Common myeloid progenitor, CD34-positive (primary cell): ENCODE measurements around the gene WDPCP.
A peak's percentile ranks its signal among the peaks of the same experiment; 100 is the strongest.

Experiments
- CTCF ChIA-PET: fragments of 350-600 bp; sonication (Branson Sonifier 250); formaldehyde crosslinking; loops from one replicate; lab custom pipeline; 2021; ENCODE audit warnings: antibody characterized with exemption; lab: Charles Lee
- POLR2A ChIA-PET: fragments of 350-600 bp; sonication (Branson Sonifier 250); formaldehyde crosslinking; loops from one replicate; lab custom pipeline; 2021; ENCODE audit warnings: antibody characterized with exemption; lab: Charles Lee
- DNase-seq, 3 donors: peaks; one replicate each; pipeline versions ENCODE4 v3.0.0 to v3.0.0-alpha.2; 2013
- H3K27ac ChIP-seq, 2 experiments: 1 replicate in 1 of 2; 2 replicates in 1 of 2; pipeline ENCODE4 v1.7.0; 2013; ENCODE audit warnings: inconsistent platforms in 2 of 2, low read length in 2 of 2, mild to moderate bottlenecking in 2 of 2, low read depth in 1 of 2, moderate library complexity in 1 of 2; ENCODE audit not compliant: severe bottlenecking in 2 of 2, insufficient read depth in 1 of 2, poor library complexity in 1 of 2
- H3K27me3 ChIP-seq, 5 experiments: replicated peaks in 2 of 5; 1 replicate in 3 of 5; 2 replicates in 2 of 5; pipeline versions ENCODE4 v1.6.1 to v1.7.0; 2013; ENCODE audit warnings: low read length in 4 of 5, mild to moderate bottlenecking in 2 of 5, moderate library complexity in 2 of 5, inconsistent platforms in 1 of 5; ENCODE audit not compliant: insufficient read depth in 5 of 5, control insufficient read depth in 4 of 5
- H3K36me3 ChIP-seq, 4 experiments: 1 replicate in 2 of 4; 2 replicates in 2 of 4; pipeline versions ENCODE4 v1.6.1 to v1.7.0; 2013; ENCODE audit warnings: low read length in 3 of 4, control low read depth in 1 of 4, mild to moderate bottlenecking in 1 of 4; ENCODE audit not compliant: control insufficient read depth in 4 of 4, insufficient read depth in 4 of 4
- H3K4me1 ChIP-seq, 4 experiments: 1 replicate in 3 of 4; 2 replicates in 1 of 4; pipeline versions ENCODE4 v1.6.1 to v1.7.1; 2013; ENCODE audit warnings: low read length in 3 of 4, mild to moderate bottlenecking in 3 of 4, control low read depth in 1 of 4, inconsistent platforms in 1 of 4, moderate library complexity in 1 of 4; ENCODE audit not compliant: control insufficient read depth in 4 of 4, insufficient read depth in 4 of 4; ENCODE audit errors: control extremely low read depth in 1 of 4
- H3K4me3 ChIP-seq, 7 experiments: 1 replicate in 4 of 7; 2 replicates in 3 of 7; pipeline versions ENCODE4 v1.5.1 to v1.7.0; 2013; ENCODE audit warnings: mild to moderate bottlenecking in 7 of 7, low read length in 6 of 7, moderate library complexity in 6 of 7, inconsistent platforms in 2 of 7, low read depth in 2 of 7, control low read depth in 1 of 7; ENCODE audit not compliant: insufficient read depth in 4 of 7, control insufficient read depth in 1 of 7; ENCODE audit errors: extremely low read depth in 1 of 7
- H3K9me3 ChIP-seq, 5 experiments: 1 replicate in 4 of 5; 2 replicates in 1 of 5; pipeline versions ENCODE4 v1.6.1 to v1.7.1; 2013; ENCODE audit warnings: low read length in 4 of 5, mild to moderate bottlenecking in 2 of 5, inconsistent platforms in 1 of 5, low read depth in 1 of 5, moderate library complexity in 1 of 5; ENCODE audit not compliant: control insufficient read depth in 4 of 5, insufficient read depth in 2 of 5; ENCODE audit errors: control extremely low read depth in 1 of 5
- whole genome bisulfite sequencing: methylation state at CpG from one replicate; pipeline ENCODE4 v1.1.5; 2013; ENCODE audit not compliant: insufficient coverage; 5-methylcytosine and 5-hydroxymethylcytosine counted together

The WDPCP gene

GRCh38 chr2:63257473-63257872 is 330.8 kb downstream of the WDPCP start:
- Histone ChIP-seq H3K27me3 (no peaks in the 10 kb centered on the region), H3K36me3 (peaks cover 0 to 3% (median under 1%) of the 10 kb centered on the region in 4 experiments), H3K27ac (no peak overlapping the region), H3K4me1 (no peaks in the 10 kb centered on the region), H3K4me3 (no peak overlapping the region), H3K9me3 (peaks cover 0 to 4% (median 0%) of the 10 kb centered on the region in 5 experiments)
- peak; percentile 46 to 82 (median 72) for DNase-seq
- ChIA-PET POLR2A (no interaction called here), CTCF (no interaction called here)
- 40% methylated on average over 1 of the region's 2 CpGs for WGBS

DNA sequence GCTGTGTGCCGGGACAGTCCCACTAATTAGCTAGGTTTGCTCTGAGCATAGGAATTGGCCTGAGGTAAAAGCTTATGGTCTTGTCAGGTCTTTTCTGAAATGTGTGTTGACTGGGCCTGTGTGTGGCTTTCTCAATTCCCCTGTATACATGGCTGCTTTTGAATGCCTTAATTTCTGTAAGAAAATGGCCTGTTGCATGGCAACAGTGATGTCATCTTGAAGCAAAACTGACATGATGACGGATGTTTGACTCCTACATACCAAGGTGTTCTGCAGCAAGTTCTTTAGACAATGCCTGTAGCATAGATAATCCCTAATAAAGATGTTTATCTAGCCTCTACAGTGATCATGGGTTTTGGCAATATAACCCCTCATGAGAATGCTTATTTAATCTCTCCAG is 339.1 kb downstream of the WDPCP start:
- DNase-seq, result no peak
- ChIA-PET POLR2A (no interaction called here), CTCF (no interaction called here)
- Histone ChIP-seq H3K4me3 (no peak overlapping the region), H3K36me3 (peaks cover 0 to 6% (median 0%) of the 10 kb centered on the region in 4 experiments), H3K9me3 (peaks cover 0 to 27% (median 4%) of the 10 kb centered on the region in 5 experiments), H3K27me3 (no peaks in the 10 kb centered on the region), H3K27ac (no peak overlapping the region), H3K4me1 (no peaks in the 10 kb centered on the region)
- WGBS, result 100% methylated on average over 1 of the region's 2 CpGs

DNA sequence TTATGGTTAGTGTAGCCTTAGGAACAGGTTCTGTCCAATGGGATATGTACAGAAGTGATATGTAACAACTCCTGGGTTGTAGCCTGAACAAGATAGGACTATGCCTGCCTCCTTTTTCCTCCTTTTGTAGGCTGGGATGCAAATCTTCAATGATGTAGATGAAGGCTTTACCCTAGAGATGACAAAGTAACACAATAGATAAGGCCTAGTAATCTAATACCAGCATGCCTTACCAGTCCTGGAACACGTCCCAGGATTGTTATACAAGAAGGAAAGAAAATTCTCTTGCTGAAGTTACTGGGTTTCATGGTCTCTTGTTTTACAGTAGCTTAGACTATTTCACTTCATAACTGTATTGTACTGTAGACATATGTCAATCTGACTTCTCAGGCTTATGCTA is 345.5 kb downstream of the WDPCP start:
- no peak overlapping the region for H3K27ac ChIP-seq
- H3K4me1 ChIP-seq, result no peaks in the 10 kb centered on the region
- peaks cover 0 to 2% (median 2%) of the 10 kb centered on the region in 5 experiments for H3K9me3 ChIP-seq
- no CpG with 5 or more reads among the region's 1 CpG for WGBS
- no peaks in the 10 kb centered on the region for H3K27me3 ChIP-seq
- no peak for DNase-seq
- ChIA-PET POLR2A (no interaction called here), CTCF (no interaction called here)
- H3K36me3 ChIP-seq, result no peaks in the 10 kb centered on the region
- no peak overlapping the region for H3K4me3 ChIP-seq

GRCh38 chr2:63225964-63226686 is 362.2 kb downstream of the WDPCP start:
- CTCF ChIA-PET, result no interaction called here
- Histone ChIP-seq H3K4me1 (no peaks in the 10 kb centered on the region), H3K27me3 (no peaks in the 10 kb centered on the region), H3K4me3 (no peak overlapping the region), H3K27ac (no peak overlapping the region), H3K36me3 (peaks cover 0 to 2% (median 0%) of the 10 kb centered on the region in 4 experiments), H3K9me3 (peaks cover 0 to 4% (median 0%) of the 10 kb centered on the region in 5 experiments)
- no CpG with 5 or more reads among the region's 1 CpG for WGBS
- no peak for DNase-seq
- POLR2A ChIA-PET, result no interaction called here

DNA sequence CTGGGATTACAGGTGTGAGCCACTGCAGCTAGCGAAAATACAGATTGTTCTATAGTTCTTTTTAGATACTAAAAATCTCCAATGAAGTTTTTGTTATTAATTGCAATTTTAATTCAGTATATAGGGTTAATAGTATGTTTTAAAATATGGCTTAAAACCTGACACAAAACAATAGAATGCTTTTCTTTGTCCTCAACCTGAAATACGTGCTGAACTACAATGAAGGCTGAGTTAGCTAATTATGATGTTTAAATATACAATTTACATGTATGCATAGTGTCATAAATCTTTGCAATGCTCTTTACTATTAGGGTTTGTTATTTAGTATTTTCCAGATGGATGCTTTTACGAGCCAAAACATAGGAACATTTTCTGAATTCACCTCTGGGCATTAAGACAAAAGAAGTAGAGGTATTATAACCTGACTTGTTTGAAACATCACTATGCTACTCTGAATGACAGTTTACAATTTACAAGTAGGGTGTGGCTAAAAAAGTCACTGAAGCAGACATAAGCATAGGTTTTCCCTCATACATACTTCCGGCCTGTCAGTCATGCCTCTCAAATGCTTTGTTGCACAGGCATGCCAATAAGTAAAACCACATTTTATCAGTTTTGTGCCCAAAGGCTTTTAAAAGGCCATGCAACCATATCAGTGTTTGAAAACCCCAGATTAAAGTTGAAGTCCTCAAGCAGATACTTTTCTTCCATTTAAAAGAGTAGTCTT is 369.3 kb downstream of the WDPCP start:
- Histone ChIP-seq H3K4me3 (no peak overlapping the region), H3K27ac (no peak overlapping the region), H3K27me3 (no peaks in the 10 kb centered on the region), H3K36me3 (peaks cover 0 to 2% (median 0%) of the 10 kb centered on the region in 4 experiments), H3K4me1 (no peaks in the 10 kb centered on the region), H3K9me3 (peaks cover 0 to 9% (median 0%) of the 10 kb centered on the region in 5 experiments)
- peak; percentile 1 to 55 (median 19) for DNase-seq
- 90% methylated on average over 1 of the region's 4 CpGs for WGBS
- CTCF ChIA-PET, result no interaction called here
- POLR2A ChIA-PET, result no interaction called here

DNA sequence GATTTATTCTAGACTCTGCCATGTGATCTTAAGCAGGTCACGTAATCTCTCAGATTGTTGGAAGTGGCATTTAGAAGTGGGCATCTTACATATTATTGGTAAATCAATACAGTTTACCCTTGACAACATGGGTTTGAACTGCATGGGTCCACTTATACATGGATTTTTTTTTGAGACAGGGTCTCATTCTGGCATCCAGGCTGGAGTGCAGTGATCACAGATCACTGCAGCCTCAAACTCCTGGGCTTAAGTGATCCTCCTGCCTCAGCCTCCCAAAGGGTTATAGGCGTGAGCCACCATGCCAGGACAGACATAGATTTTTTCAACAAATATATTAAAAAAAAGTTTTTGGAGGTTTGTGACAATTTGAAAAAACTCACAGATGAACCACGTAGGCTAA is 393.0 kb downstream of the WDPCP start:
- Histone ChIP-seq H3K27me3 (no peaks in the 10 kb centered on the region), H3K27ac (no peak overlapping the region), H3K4me3 (no peak overlapping the region), H3K9me3 (peaks cover 0 to 3% (median 0%) of the 10 kb centered on the region in 5 experiments), H3K4me1 (no peaks in the 10 kb centered on the region), H3K36me3 (no peaks in the 10 kb centered on the region)
- DNase-seq, result no peak
- POLR2A ChIA-PET, result no interaction called here
- no CpG with 5 or more reads among the region's 3 CpGs for WGBS
- CTCF ChIA-PET, result no interaction called here

GRCh38 chr2:63194175-63194574 is 394.1 kb downstream of the WDPCP start:
- Histone ChIP-seq H3K27me3 (no peaks in the 10 kb centered on the region), H3K27ac (no peak overlapping the region), H3K36me3 (no peaks in the 10 kb centered on the region), H3K4me1 (no peaks in the 10 kb centered on the region), H3K4me3 (no peak overlapping the region), H3K9me3 (peaks cover 0 to 7% (median 5%) of the 10 kb centered on the region in 5 experiments)
- no peak for DNase-seq
- ChIA-PET CTCF (no interaction called here), POLR2A (interaction anchor here (0.6 kb wide), 1 partner anchor 358 kb away, joined by 3 read pairs; no protein-coding TSS in a partner anchor)
